Measurements from ENCODE around the gene RNASEH1.

Gene RNASEH1

DNA sequence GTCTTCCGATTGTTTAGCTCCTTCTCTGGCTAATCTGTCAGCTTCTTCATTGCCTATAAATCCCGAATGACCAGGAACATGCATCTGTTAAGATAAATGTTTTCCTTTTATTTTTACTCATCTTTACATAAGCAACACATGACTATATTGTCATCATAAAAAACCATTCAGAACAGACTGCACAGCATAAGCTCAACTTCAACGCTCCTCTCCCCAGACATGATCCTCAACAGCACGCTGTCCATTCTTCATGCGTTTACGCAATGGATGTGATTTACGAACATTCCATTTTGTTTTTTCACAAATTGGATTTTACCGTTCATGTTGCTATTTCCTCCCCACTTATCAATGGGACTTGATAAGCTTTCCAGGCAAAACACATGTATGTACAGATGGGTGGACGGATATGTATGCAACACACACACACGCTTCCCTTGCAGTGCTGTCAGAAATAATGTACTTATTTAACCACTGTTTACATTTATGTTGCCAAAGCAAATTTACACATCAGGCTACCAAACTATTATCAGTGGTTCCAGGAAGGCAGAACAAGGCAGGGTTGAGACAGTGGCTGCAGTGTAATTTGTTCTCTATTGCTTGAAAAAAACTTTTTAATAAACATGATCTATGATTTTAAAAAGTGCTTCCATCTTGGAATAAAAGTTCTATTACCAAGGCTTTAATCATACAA, 12.2 kb downstream of the RNASEH1 start:
- Histone ChIP-seq H3K27me3 (ENCODE audit: insufficient read depth, poor library complexity, severe bottlenecking) (no peaks in the 10 kb centered on the region), H3K4me3 (replicated peaks; ENCODE audit: insufficient read depth, low read length) (no peak overlapping the region), H3K27ac (replicated peaks) (no peak overlapping the region)
- no peak for DNase-seq (ENCODE audit: low read depth in 1 of 2, low spot score in 1 of 2)
- TF ChIP-seq SPI1 (IDR thresholded peaks at IDR 0.05; ENCODE audit: borderline replicate concordance, low read depth) (no peak), GABPA (IDR thresholded peaks at IDR 0.05; ENCODE audit: low read depth) (no peak), REST (IDR thresholded peaks at IDR 0.05; ENCODE audit: insufficient replicate concordance, low read depth) (no peak), POLR2AphosphoS5 (IDR thresholded peaks at IDR 0.05; ENCODE audit: low read depth) (no peak)
- TF ChIP-seq, protein P1, sequence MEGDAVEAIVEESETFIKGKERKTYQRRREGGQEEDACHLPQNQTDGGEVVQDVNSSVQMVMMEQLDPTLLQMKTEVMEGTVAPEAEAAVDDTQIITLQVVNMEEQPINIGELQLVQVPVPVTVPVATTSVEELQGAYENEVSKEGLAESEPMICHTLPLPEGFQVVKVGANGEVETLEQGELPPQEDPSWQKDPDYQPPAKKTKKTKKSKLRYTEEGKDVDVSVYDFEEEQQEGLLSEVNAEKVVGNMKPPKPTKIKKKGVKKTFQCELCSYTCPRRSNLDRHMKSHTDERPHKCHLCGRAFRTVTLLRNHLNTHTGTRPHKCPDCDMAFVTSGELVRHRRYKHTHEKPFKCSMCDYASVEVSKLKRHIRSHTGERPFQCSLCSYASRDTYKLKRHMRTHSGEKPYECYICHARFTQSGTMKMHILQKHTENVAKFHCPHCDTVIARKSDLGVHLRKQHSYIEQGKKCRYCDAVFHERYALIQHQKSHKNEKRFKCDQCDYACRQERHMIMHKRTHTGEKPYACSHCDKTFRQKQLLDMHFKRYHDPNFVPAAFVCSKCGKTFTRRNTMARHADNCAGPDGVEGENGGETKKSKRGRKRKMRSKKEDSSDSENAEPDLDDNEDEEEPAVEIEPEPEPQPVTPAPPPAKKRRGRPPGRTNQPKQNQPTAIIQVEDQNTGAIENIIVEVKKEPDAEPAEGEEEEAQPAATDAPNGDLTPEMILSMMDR (IDR thresholded peaks at IDR 0.05; ENCODE audit: insufficient read depth, low read length) = no peak

GRCh38 chr2:3543023-3543683, 15.0 kb downstream of the RNASEH1 start:
- H3K27me3 ChIP-seq (ENCODE audit: insufficient read depth, poor library complexity, severe bottlenecking) = no peaks in the 10 kb centered on the region
- TF ChIP-seq, protein P1 (IDR thresholded peaks at IDR 0.05; ENCODE audit: insufficient read depth, low read length) = no peak
- TF ChIP-seq REST (IDR thresholded peaks at IDR 0.05; ENCODE audit: insufficient replicate concordance, low read depth) (no peak), POLR2AphosphoS5 (IDR thresholded peaks at IDR 0.05; ENCODE audit: low read depth) (no peak)
- no peak for DNase-seq (ENCODE audit: low read depth in 1 of 2, low spot score in 1 of 2)
- no peak overlapping the region for H3K27ac ChIP-seq (replicated peaks)
- no peak overlapping the region for H3K4me3 ChIP-seq (replicated peaks; ENCODE audit: insufficient read depth, low read length)

GRCh38 chr2:3542107-3542506, 16.0 kb downstream of the RNASEH1 start:
- no peak overlapping the region for H3K27ac ChIP-seq (replicated peaks)
- DNase-seq (ENCODE audit: low read depth in 1 of 2, low spot score in 1 of 2) = no peak
- TF ChIP-seq POLR2AphosphoS5 (IDR thresholded peaks at IDR 0.05; ENCODE audit: low read depth) = no peak
- no peak for TF ChIP-seq SPI1 (IDR thresholded peaks at IDR 0.05; ENCODE audit: borderline replicate concordance, low read depth)
- TF ChIP-seq, protein P1 (IDR thresholded peaks at IDR 0.05; ENCODE audit: insufficient read depth, low read length) = no peak
- no peak for TF ChIP-seq GABPA (IDR thresholded peaks at IDR 0.05; ENCODE audit: low read depth)
- no peak for TF ChIP-seq REST (IDR thresholded peaks at IDR 0.05; ENCODE audit: insufficient replicate concordance, low read depth)
- H3K4me3 ChIP-seq (replicated peaks; ENCODE audit: insufficient read depth, low read length) = no peak overlapping the region
- H3K27me3 ChIP-seq (ENCODE audit: insufficient read depth, poor library complexity, severe bottlenecking) = no peaks in the 10 kb centered on the region

Measured in HL-60 (cell line).